Bronchial epithelial cell (primary cell): Measurements from ENCODE around the gene SMYD3. TPM values are rescaled to one million over a fixed set of nuclear protein-coding genes. Genes with fewer than 3 reads are reported as not detected.
"Not testable (repeated sequence)": the region's sequence is repeated elsewhere in the genome, so short reads cannot be mapped to it uniquely, and the experiment has no call there.

Experiments
- DNase-seq: peaks from one replicate; pipeline ENCODE4 v3.0.0-alpha.2; 2010; ENCODE audit warnings: low read depth
- FAIRE-seq: peaks from 2 replicates; lab custom pipeline; 2011; peaks lifted over from hg19 to GRCh38; lab: Jason Lieb, UNC
- H3K27me3 ChIP-seq: 2 replicates; pipeline ENCODE4 v1.5.1; 2011; ENCODE audit warnings: low read length; ENCODE audit not compliant: control insufficient read depth, insufficient read depth
- H3K36me3 ChIP-seq: 2 replicates; pipeline ENCODE4 v1.5.1; 2011; ENCODE audit warnings: low read length; ENCODE audit not compliant: control insufficient read depth, insufficient read depth
- H3K4me3 ChIP-seq: 2 replicates; pipeline ENCODE4 v1.5.1; 2011; ENCODE audit warnings: mild to moderate bottlenecking, low read depth, low read length, control low read depth
- CTCF ChIP-seq: IDR thresholded peaks from 2 replicates; pipeline ENCODE4 v1.5.1; 2011; ENCODE audit warnings: mild to moderate bottlenecking, moderate library complexity, low read length, control low read depth, inconsistent platforms; ENCODE audit not compliant: insufficient read depth, severe bottlenecking
- total RNA-seq: library from RNA; depleted of rRNA; stranded (reverse); fragments of >200 nt; gene quantifications from 2 replicates; pipeline ENCODE4 v1.2.1, GENCODE V29; 2014

SMYD3 gene
- total RNA-seq, 1 donor from 2014 or later, result 17.4 TPM

DNA sequence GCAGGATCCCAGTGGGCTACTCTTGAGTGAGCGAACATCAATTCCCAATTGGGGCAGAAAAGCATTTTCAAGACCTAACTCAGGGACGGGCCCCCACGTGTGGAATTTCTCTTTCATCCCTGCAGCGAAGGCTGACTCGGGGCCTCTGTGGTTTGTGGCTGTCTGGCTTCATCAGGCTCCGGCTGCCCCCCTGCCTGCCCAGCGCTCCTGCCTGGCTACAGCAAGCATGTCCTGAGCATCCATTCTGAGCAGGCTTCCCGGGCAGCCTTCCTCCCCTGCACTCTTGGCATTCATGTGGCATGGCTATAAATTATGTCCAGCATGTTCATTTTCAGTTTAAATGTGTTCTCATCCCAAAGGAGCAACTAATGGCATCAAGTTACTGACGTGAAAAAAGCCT lies 764.2 kb downstream of the SMYD3 start:
- TF ChIP-seq CTCF, result no peak
- no peaks in the 10 kb centered on the region for H3K36me3 ChIP-seq
- H3K4me3 ChIP-seq, result no peak overlapping the region
- FAIRE-seq, result no peak
- no peak for DNase-seq
- H3K27me3 ChIP-seq, result no peaks in the 10 kb centered on the region

- H3K4me3 ChIP-seq, H3K27me3 ChIP-seq, H3K36me3 ChIP-seq, DNase-seq, FAIRE-seq: not testable (repeated sequence)
Observed at GRCh38 chr1:245740336-245740735, 766.7 kb downstream of the SMYD3 start.

- no peak for TF ChIP-seq CTCF
- no peaks in the 10 kb centered on the region for H3K36me3 ChIP-seq
- H3K4me3 ChIP-seq, result no peak overlapping the region
- no peak for DNase-seq
- H3K27me3 ChIP-seq, result no peaks in the 10 kb centered on the region
- no peak for FAIRE-seq
Observed at GRCh38 chr1:245730801-245731200, 776.3 kb downstream of the SMYD3 start.

DNA sequence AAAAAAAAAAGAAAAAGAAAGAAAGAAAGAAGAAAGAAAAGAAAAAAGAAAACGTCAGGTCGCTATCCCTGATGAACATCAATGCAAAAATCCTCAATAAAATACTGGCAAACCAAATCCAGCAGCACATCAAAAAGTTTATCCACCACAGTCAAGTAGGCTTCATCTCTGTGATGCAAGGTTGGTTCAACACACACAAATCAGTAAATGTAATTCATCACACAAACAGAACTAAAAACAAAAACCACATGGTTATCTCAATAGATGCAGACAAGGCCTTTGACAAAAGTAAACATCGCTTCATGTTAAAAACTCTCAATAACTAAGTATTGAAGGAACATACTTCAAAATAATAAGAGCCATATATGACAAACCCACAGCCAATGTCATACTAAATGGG lies 779.0 kb downstream of the SMYD3 start:
- not testable (repeated sequence) for H3K4me3 ChIP-seq, DNase-seq, FAIRE-seq, H3K27me3 ChIP-seq, H3K36me3 ChIP-seq

DNA sequence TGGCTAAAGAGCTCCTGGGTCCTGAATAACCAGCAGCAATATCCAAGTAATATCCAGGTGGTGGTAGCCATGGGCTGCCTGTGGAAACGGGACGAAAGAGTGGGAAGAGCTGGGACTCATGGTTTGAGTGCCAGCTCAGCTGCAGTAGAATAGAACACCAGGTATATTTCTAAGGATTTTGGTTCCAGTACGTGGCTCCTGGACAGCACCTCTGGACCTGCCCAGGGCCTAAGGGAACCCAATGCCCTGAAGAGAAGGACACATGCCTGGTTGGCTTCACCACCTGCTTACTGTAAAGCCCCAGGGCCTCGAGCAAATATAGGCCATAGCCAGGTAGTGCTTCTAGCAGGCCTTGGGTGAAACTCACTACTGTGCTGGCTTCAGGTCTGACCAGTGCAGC lies 785.6 kb downstream of the SMYD3 start:
- peaks cover 1% of the 10 kb centered on the region for H3K27me3 ChIP-seq
- no peak for TF ChIP-seq CTCF
- no peak for FAIRE-seq

DNA sequence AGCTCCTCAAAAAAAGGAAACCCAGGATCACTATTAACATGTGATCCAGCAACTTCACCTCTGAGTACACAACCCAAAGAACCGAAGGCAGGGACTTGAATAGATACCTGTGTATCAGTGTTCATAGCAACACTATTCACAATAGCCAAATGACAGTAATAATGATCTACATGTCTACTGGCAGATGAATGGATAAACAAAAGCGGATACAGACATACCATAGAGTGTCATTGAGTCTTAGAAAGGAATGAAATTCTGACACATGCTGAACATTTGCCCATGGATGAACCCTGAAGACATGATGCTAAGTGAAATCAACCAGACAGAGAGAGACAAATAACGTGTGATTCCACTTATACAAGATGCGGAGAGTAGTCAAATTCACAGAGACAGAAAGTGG lies 788.1 kb downstream of the SMYD3 start:
- no peak for TF ChIP-seq CTCF
- FAIRE-seq, result no peak
- no peaks in the 10 kb centered on the region for H3K36me3 ChIP-seq

More for the DNA sequence above, 785.6 kb downstream of the SMYD3 start:
- no peak for DNase-seq
- H3K36me3 ChIP-seq, result no peaks in the 10 kb centered on the region
- H3K4me3 ChIP-seq, result no peak overlapping the region

DNA sequence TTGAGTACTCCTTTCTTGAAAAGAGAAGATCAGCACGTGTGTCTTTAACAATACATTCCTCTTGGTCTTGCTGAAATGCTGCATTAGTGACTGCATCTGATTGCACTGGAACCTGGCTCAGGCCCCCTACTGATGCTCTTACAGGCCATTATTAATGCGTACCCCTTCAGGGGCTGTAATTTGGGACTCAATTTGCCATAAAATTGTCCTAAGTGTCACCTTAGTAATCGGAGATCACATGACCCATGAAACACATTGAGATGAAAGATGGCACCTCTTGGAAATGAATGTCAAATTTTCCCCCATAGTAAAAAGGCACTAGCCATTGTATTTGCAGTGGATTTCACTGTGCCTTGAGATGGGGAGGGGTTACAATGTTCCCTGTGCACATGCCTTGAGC lies 789.0 kb downstream of the SMYD3 start:
- TF ChIP-seq CTCF, result no peak
- no peak for DNase-seq
- Histone ChIP-seq H3K36me3 (no peaks in the 10 kb centered on the region), H3K4me3 (no peak overlapping the region), H3K27me3 (peaks cover 1% of the 10 kb centered on the region)
- FAIRE-seq, result no peak

More for the DNA sequence above, 788.1 kb downstream of the SMYD3 start:
- Histone ChIP-seq H3K27me3 (peaks cover 1% of the 10 kb centered on the region), H3K4me3 (no peak overlapping the region)
- DNase-seq, result no peak
